Measurements from ENCODE around the gene RAE1.

DNA sequence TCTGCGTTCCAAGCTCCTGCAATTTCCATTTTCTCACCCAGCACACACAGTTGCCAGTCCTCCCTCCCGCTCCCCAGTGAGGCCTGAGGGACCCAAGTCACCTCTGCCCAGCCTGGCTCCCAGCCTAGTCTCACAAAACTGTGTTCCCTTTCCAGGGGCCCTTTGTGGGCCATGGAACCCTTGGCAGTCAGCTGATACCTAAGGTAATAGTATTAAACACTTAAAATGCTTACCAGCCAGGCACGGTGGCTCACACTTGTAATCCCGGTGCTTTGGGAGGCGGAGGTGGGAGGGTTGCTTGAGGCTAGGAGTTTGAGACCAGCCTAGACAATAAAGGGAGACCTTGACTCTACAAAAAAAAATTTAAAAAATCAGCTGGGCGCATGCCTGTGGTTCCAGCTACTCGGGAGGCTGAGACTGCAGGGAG, 36.9 kb downstream of the RAE1 start:
- TF ChIP-seq CTCF (IDR thresholded peaks at IDR 0.05): no peak
- no peak for TF ChIP-seq POLR2A (IDR thresholded peaks at IDR 0.05)

Measured in vagina (tissue), 2 donors.